ENCODE results near the gene IL4R. TPM values are rescaled to one million over a fixed set of nuclear protein-coding genes. Genes with fewer than 3 reads are reported as not detected.

The IL4R gene
- total RNA-seq, 2 experiments from 2014 or later = 73.1 to 82.8 TPM

- no peak overlapping the region for H3K4me3 ChIP-seq (ENCODE audit: low read depth, low read length, poor library complexity, severe bottlenecking)
- no peak overlapping the region for H2AFZ ChIP-seq (ENCODE audit: low read length)
- H3K4me2 ChIP-seq (ENCODE audit: low read length) = no peak overlapping the region
- TF ChIP-seq EZH2phosphoT487 (IDR thresholded peaks at IDR 0.05; ENCODE audit: borderline replicate concordance, low read depth, low read length) = no peak
- no peak for TF ChIP-seq CTCF (conservative IDR thresholded peaks at IDR 0.05; ENCODE audit: low read length)
- intact Hi-C loops (cut with micrococcal nuclease; ENCODE audit: unreplicated experiment) = no loop called here
- no peak for DNase-seq (ENCODE audit: low spot score)
- no peaks in the 10 kb centered on the region for H3K9me2 ChIP-seq (ENCODE audit: insufficient read depth, low read length)
- H3K4me1 ChIP-seq (ENCODE audit: insufficient read depth, low read length, poor library complexity, severe bottlenecking) = no peaks in the 10 kb centered on the region
- H3K27ac ChIP-seq (ENCODE audit: low read depth, low read length, poor library complexity, severe bottlenecking) = no peak overlapping the region
- H4K20me1 ChIP-seq (ENCODE audit: insufficient read depth, low read length) = no peaks in the 10 kb centered on the region
- H3K9me3 ChIP-seq (ENCODE audit: low read length) = no peaks in the 10 kb centered on the region
- BruUV-seq (replicated peaks) = no TSS peak
- H3K36me3 ChIP-seq (ENCODE audit: insufficient read depth, low read length) = peaks cover 74% of the 10 kb centered on the region
- ChIA-PET POLR2A (interaction anchor here (0.7 kb wide), 1 partner anchor 170 kb away, joined by 3 read pairs; no protein-coding TSS in a partner anchor), CTCF (ENCODE audit: unreplicated experiment) (no interaction called here)
- H3K79me2 ChIP-seq (ENCODE audit: insufficient read depth, low read depth, low read length) = no peaks in the 10 kb centered on the region
Measured at GRCh38 chr16:27341549-27341948, 27.8 kb downstream of the IL4R start.

- intact Hi-C loops (cut with micrococcal nuclease; ENCODE audit: unreplicated experiment) = no loop called here
- TF ChIP-seq CTCF (conservative IDR thresholded peaks at IDR 0.05; ENCODE audit: low read length) (no peak), EZH2phosphoT487 (IDR thresholded peaks at IDR 0.05; ENCODE audit: borderline replicate concordance, low read depth, low read length) (no peak)
Measured at GRCh38 chr16:27341971-27342370, 28.2 kb downstream of the IL4R start.

GRCh38 chr16:27344721-27345120 is 30.9 kb downstream of the IL4R start:
- no peaks in the 10 kb centered on the region for H3K79me2 ChIP-seq (ENCODE audit: insufficient read depth, low read depth, low read length)
- BruUV-seq (replicated peaks) = no TSS peak
- no peak overlapping the region for H3K4me2 ChIP-seq (ENCODE audit: low read length)
- CTCF ChIA-PET (ENCODE audit: unreplicated experiment) = no interaction called here
- H3K9me2 ChIP-seq (ENCODE audit: insufficient read depth, low read length) = no peaks in the 10 kb centered on the region
- POLR2A ChIA-PET = no interaction called here
- no peak overlapping the region for H3K27ac ChIP-seq (ENCODE audit: low read depth, low read length, poor library complexity, severe bottlenecking)
- H3K9me3 ChIP-seq (ENCODE audit: low read length) = no peaks in the 10 kb centered on the region
- H3K4me1 ChIP-seq (ENCODE audit: insufficient read depth, low read length, poor library complexity, severe bottlenecking) = no peaks in the 10 kb centered on the region
- no peak overlapping the region for H2AFZ ChIP-seq (ENCODE audit: low read length)
- intact Hi-C loops (cut with micrococcal nuclease; ENCODE audit: unreplicated experiment) = no loop called here
- H3K4me3 ChIP-seq (ENCODE audit: low read depth, low read length, poor library complexity, severe bottlenecking) = no peak overlapping the region
- TF ChIP-seq EZH2phosphoT487 (IDR thresholded peaks at IDR 0.05; ENCODE audit: borderline replicate concordance, low read depth, low read length) (no peak), CTCF (conservative IDR thresholded peaks at IDR 0.05; ENCODE audit: low read length) (no peak)
- H4K20me1 ChIP-seq (ENCODE audit: insufficient read depth, low read length) = no peaks in the 10 kb centered on the region
- peaks cover 79% of the 10 kb centered on the region for H3K36me3 ChIP-seq (ENCODE audit: insufficient read depth, low read length)
- DNase-seq (ENCODE audit: low spot score) = no peak

More at GRCh38 chr16:27341971-27342370, 28.2 kb downstream of the IL4R start:
- ChIA-PET POLR2A (no interaction called here), CTCF (ENCODE audit: unreplicated experiment) (no interaction called here)
- Histone ChIP-seq H4K20me1 (ENCODE audit: insufficient read depth, low read length) (no peaks in the 10 kb centered on the region), H3K27ac (ENCODE audit: low read depth, low read length, poor library complexity, severe bottlenecking) (no peak overlapping the region), H3K4me2 (ENCODE audit: low read length) (no peak overlapping the region), H3K36me3 (ENCODE audit: insufficient read depth, low read length) (peaks cover 78% of the 10 kb centered on the region), H3K4me1 (ENCODE audit: insufficient read depth, low read length, poor library complexity, severe bottlenecking) (no peaks in the 10 kb centered on the region), H3K9me3 (ENCODE audit: low read length) (no peaks in the 10 kb centered on the region), H3K4me3 (ENCODE audit: low read depth, low read length, poor library complexity, severe bottlenecking) (no peak overlapping the region), H3K9me2 (ENCODE audit: insufficient read depth, low read length) (no peaks in the 10 kb centered on the region), H2AFZ (ENCODE audit: low read length) (no peak overlapping the region), H3K79me2 (ENCODE audit: insufficient read depth, low read depth, low read length) (no peaks in the 10 kb centered on the region)
- BruUV-seq (replicated peaks) = no TSS peak
- no peak for DNase-seq (ENCODE audit: low spot score)

Measured in OCI-LY7 (cell line).